ENCODE measurements around the gene SF1.

The SF1 gene

GRCh38 chr11:64741375-64742086 lies 36.8 kb downstream of the SF1 start:
- no peak overlapping the region for H3K27ac ChIP-seq (ENCODE audit: low read length, poor library complexity, severe bottlenecking)
- no peak overlapping the region for H3K23ac ChIP-seq (ENCODE audit: low read length in 2 of 2)
- no peak overlapping the region for H3K4me3 ChIP-seq (ENCODE audit: insufficient read depth in 1 of 2, low read depth in 1 of 2, low read length in 2 of 2)
- H2AFZ ChIP-seq (ENCODE audit: low read depth, low read length), result no peak overlapping the region
- no peak overlapping the region for H2BK5ac ChIP-seq (ENCODE audit: low read depth, low read length, poor library complexity, severe bottlenecking)
- H3K14ac ChIP-seq (ENCODE audit: low read length in 2 of 2), result no peak overlapping the region
- no peaks in the 10 kb centered on the region for H3K9me3 ChIP-seq (ENCODE audit: control insufficient read depth, low read length)
- no peak overlapping the region for H3K4ac ChIP-seq (ENCODE audit: low read depth in 1 of 2, low read length in 2 of 2)
- no peak overlapping the region for H3K4me2 ChIP-seq (ENCODE audit: low read length, poor library complexity, severe bottlenecking)
- WGBS, result 28% methylated on average over 24 of the region's 24 CpGs
- peaks cover 70 to 74% of the 10 kb centered on the region in 2 experiments for H3K27me3 ChIP-seq (ENCODE audit: control insufficient read depth in 1 of 2, insufficient read depth in 1 of 2, low read length in 2 of 2)
- no peak overlapping the region for H4K8ac ChIP-seq (ENCODE audit: low read length)
- peak overlapping the region; percentile 26 for H2BK15ac ChIP-seq (ENCODE audit: low read depth, poor library complexity, severe bottlenecking)
- no peak for DNase-seq
- H2BK12ac ChIP-seq (ENCODE audit: low read length in 2 of 2), result no peak overlapping the region
- no peak overlapping the region for H4K91ac ChIP-seq (ENCODE audit: low read length)
- H3K36me3 ChIP-seq (ENCODE audit: control insufficient read depth in 1 of 2, insufficient read depth in 2 of 2, low read depth in 1 of 2, low read length in 2 of 2), result no peaks in the 10 kb centered on the region
- H3K9ac ChIP-seq (ENCODE audit: low read length), result no peak overlapping the region
- H3K18ac ChIP-seq (ENCODE audit: low read depth in 1 of 2, low read length in 2 of 2), result no peak overlapping the region
- peaks cover 43% of the 10 kb centered on the region for H3K4me1 ChIP-seq (ENCODE audit: control insufficient read depth, insufficient read depth, low read depth, low read length)
- H2BK120ac ChIP-seq (ENCODE audit: low read depth, low read length), result no peak overlapping the region
- no peak overlapping the region for H2AK5ac ChIP-seq (ENCODE audit: low read length, severe bottlenecking)
- no peaks in the 10 kb centered on the region for H3K79me1 ChIP-seq (replicated peaks; ENCODE audit: low read length, poor library complexity, severe bottlenecking)

GRCh38 chr11:64739871-64740270 lies 38.5 kb downstream of the SF1 start:
- WGBS, result 88% methylated on average over 12 of the region's 12 CpGs
- no peak overlapping the region for H3K9ac ChIP-seq (ENCODE audit: low read length)
- no peak overlapping the region for H4K91ac ChIP-seq (ENCODE audit: low read length)
- H3K27me3 ChIP-seq (ENCODE audit: control insufficient read depth in 1 of 2, insufficient read depth in 1 of 2, low read length in 2 of 2), result peaks cover 76 to 77% of the 10 kb centered on the region in 2 experiments
- no peak for DNase-seq
- H3K23ac ChIP-seq (ENCODE audit: low read length in 2 of 2), result no peak overlapping the region
- no peak overlapping the region for H3K14ac ChIP-seq (ENCODE audit: low read length in 2 of 2)
- no peak overlapping the region for H2BK120ac ChIP-seq (ENCODE audit: low read depth, low read length)
- H2AFZ ChIP-seq (ENCODE audit: low read depth, low read length), result no peak overlapping the region
- no peaks in the 10 kb centered on the region for H3K79me1 ChIP-seq (replicated peaks; ENCODE audit: low read length, poor library complexity, severe bottlenecking)
- no peak overlapping the region for H3K4me2 ChIP-seq (ENCODE audit: low read length, poor library complexity, severe bottlenecking)
- no peak overlapping the region for H3K4ac ChIP-seq (ENCODE audit: low read depth in 1 of 2, low read length in 2 of 2)
- H3K4me3 ChIP-seq (ENCODE audit: insufficient read depth in 1 of 2, low read depth in 1 of 2, low read length in 2 of 2), result no peak overlapping the region
- no peak overlapping the region for H2AK5ac ChIP-seq (ENCODE audit: low read length, severe bottlenecking)
- H3K18ac ChIP-seq (ENCODE audit: low read depth in 1 of 2, low read length in 2 of 2), result no peak overlapping the region
- no peaks in the 10 kb centered on the region for H3K9me3 ChIP-seq (ENCODE audit: control insufficient read depth, low read length)
- H3K36me3 ChIP-seq (ENCODE audit: control insufficient read depth in 1 of 2, insufficient read depth in 2 of 2, low read depth in 1 of 2, low read length in 2 of 2), result no peaks in the 10 kb centered on the region
- no peak overlapping the region for H2BK5ac ChIP-seq (ENCODE audit: low read depth, low read length, poor library complexity, severe bottlenecking)
- no peak overlapping the region for H2BK15ac ChIP-seq (ENCODE audit: low read depth, poor library complexity, severe bottlenecking)
- no peak overlapping the region for H2BK12ac ChIP-seq (ENCODE audit: low read length in 2 of 2)
- H3K27ac ChIP-seq (ENCODE audit: low read length, poor library complexity, severe bottlenecking), result no peak overlapping the region
- peaks cover 32% of the 10 kb centered on the region for H3K4me1 ChIP-seq (ENCODE audit: control insufficient read depth, insufficient read depth, low read depth, low read length)
- no peak overlapping the region for H4K8ac ChIP-seq (ENCODE audit: low read length)

DNA sequence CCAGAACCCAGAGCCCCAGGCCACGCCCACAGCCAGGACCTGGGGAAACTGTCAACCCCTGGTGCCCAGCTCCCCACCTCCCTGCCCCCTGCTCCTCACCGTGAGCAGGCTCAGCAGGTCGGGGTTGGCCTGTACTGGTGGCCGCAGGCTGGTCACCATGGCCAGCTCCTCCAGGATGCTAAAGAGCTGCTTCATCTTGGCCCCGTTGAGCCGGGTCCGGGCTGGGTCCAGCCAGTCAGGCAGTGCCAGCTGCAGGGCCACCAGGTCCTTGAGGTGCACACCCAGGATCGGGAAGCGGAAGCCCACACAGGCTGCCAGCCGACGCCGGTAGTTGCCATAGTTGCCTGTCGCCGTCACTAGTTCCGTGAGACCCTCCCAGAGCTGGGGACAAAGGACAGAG lies 41.7 kb downstream of the SF1 start:
- H4K8ac ChIP-seq (ENCODE audit: low read length), result no peak overlapping the region
- no peak overlapping the region for H2BK15ac ChIP-seq (ENCODE audit: low read depth, poor library complexity, severe bottlenecking)
- DNase-seq, result no peak
- H3K27ac ChIP-seq (ENCODE audit: low read length, poor library complexity, severe bottlenecking), result no peak overlapping the region
- no peaks in the 10 kb centered on the region for H3K36me3 ChIP-seq (ENCODE audit: control insufficient read depth in 1 of 2, insufficient read depth in 2 of 2, low read depth in 1 of 2, low read length in 2 of 2)
- no peaks in the 10 kb centered on the region for H3K9me3 ChIP-seq (ENCODE audit: control insufficient read depth, low read length)
- 86% methylated on average over 8 of the region's 15 CpGs for WGBS
- no peak overlapping the region for H3K23ac ChIP-seq (ENCODE audit: low read length in 2 of 2)
- H2BK120ac ChIP-seq (ENCODE audit: low read depth, low read length), result no peak overlapping the region
- no peak overlapping the region for H3K4ac ChIP-seq (ENCODE audit: low read depth in 1 of 2, low read length in 2 of 2)
- no peak overlapping the region for H4K91ac ChIP-seq (ENCODE audit: low read length)
- H3K79me1 ChIP-seq (replicated peaks; ENCODE audit: low read length, poor library complexity, severe bottlenecking), result no peaks in the 10 kb centered on the region
- H3K14ac ChIP-seq (ENCODE audit: low read length in 2 of 2), result no peak overlapping the region
- peaks cover 56 to 60% of the 10 kb centered on the region in 2 experiments for H3K27me3 ChIP-seq (ENCODE audit: control insufficient read depth in 1 of 2, insufficient read depth in 1 of 2, low read length in 2 of 2)
- no peak overlapping the region for H3K4me3 ChIP-seq (ENCODE audit: insufficient read depth in 1 of 2, low read depth in 1 of 2, low read length in 2 of 2)
- H3K4me1 ChIP-seq (ENCODE audit: control insufficient read depth, insufficient read depth, low read depth, low read length), result peaks cover 2% of the 10 kb centered on the region
- H3K4me2 ChIP-seq (ENCODE audit: low read length, poor library complexity, severe bottlenecking), result no peak overlapping the region
- H2BK5ac ChIP-seq (ENCODE audit: low read depth, low read length, poor library complexity, severe bottlenecking), result no peak overlapping the region
- H2AFZ ChIP-seq (ENCODE audit: low read depth, low read length), result peak overlapping the region; percentile 24
- no peak overlapping the region for H3K18ac ChIP-seq (ENCODE audit: low read depth in 1 of 2, low read length in 2 of 2)
- no peak overlapping the region for H2AK5ac ChIP-seq (ENCODE audit: low read length, severe bottlenecking)
- H2BK12ac ChIP-seq (ENCODE audit: low read length in 2 of 2), result no peak overlapping the region
- no peak overlapping the region for H3K9ac ChIP-seq (ENCODE audit: low read length)

DNA sequence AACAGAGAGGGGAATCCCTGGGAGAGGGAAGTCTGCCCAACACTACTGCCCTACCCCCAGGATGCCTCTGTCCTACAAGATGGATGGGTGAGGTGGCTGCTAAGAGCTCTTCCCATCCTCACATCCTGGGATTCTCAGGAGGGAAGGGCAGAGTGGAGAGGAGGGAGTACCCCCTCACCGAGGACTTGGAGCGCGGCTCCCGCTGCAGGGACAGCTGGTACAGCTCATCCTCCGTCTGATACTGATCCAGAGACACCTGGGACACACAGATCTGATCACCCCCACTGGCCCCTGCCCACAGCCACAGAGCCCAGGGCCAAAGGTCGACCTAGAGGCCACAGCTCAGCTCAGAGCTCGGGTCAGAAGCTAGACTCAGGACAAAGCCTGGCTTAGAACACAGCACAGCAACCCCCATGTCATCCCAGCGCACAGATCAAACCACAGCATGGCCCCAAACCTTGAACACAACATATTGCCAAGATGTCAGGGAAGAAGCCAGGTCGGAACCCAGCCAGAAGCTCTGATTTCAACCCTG lies 42.5 kb downstream of the SF1 start:
- no peaks in the 10 kb centered on the region for H3K9me3 ChIP-seq (ENCODE audit: control insufficient read depth, low read length)
- no peak overlapping the region for H3K4ac ChIP-seq (ENCODE audit: low read depth in 1 of 2, low read length in 2 of 2)
- no peak overlapping the region for H3K4me3 ChIP-seq (ENCODE audit: insufficient read depth in 1 of 2, low read depth in 1 of 2, low read length in 2 of 2)
- 82% methylated on average over 9 of the region's 9 CpGs for WGBS
- no peak overlapping the region for H3K18ac ChIP-seq (ENCODE audit: low read depth in 1 of 2, low read length in 2 of 2)
- no peak overlapping the region for H4K91ac ChIP-seq (ENCODE audit: low read length)
- H2BK5ac ChIP-seq (ENCODE audit: low read depth, low read length, poor library complexity, severe bottlenecking), result no peak overlapping the region
- H3K27ac ChIP-seq (ENCODE audit: low read length, poor library complexity, severe bottlenecking), result no peak overlapping the region
- no peaks in the 10 kb centered on the region for H3K36me3 ChIP-seq (ENCODE audit: control insufficient read depth in 1 of 2, insufficient read depth in 2 of 2, low read depth in 1 of 2, low read length in 2 of 2)
- H3K14ac ChIP-seq (ENCODE audit: low read length in 2 of 2), result no peak overlapping the region
- H3K4me2 ChIP-seq (ENCODE audit: low read length, poor library complexity, severe bottlenecking), result no peak overlapping the region
- no peak overlapping the region for H4K8ac ChIP-seq (ENCODE audit: low read length)
- no peak for DNase-seq
- no peak overlapping the region for H2BK15ac ChIP-seq (ENCODE audit: low read depth, poor library complexity, severe bottlenecking)
- no peak overlapping the region for H2AK5ac ChIP-seq (ENCODE audit: low read length, severe bottlenecking)
- H3K27me3 ChIP-seq (ENCODE audit: control insufficient read depth in 1 of 2, insufficient read depth in 1 of 2, low read length in 2 of 2), result peaks cover 48 to 56% of the 10 kb centered on the region in 2 experiments
- H3K79me1 ChIP-seq (replicated peaks; ENCODE audit: low read length, poor library complexity, severe bottlenecking), result no peaks in the 10 kb centered on the region
- peaks cover 2% of the 10 kb centered on the region for H3K4me1 ChIP-seq (ENCODE audit: control insufficient read depth, insufficient read depth, low read depth, low read length)
- no peak overlapping the region for H2BK120ac ChIP-seq (ENCODE audit: low read depth, low read length)
- H2BK12ac ChIP-seq (ENCODE audit: low read length in 2 of 2), result no peak overlapping the region
- H3K9ac ChIP-seq (ENCODE audit: low read length), result no peak overlapping the region
- H2AFZ ChIP-seq (ENCODE audit: low read depth, low read length), result no peak overlapping the region
- no peak overlapping the region for H3K23ac ChIP-seq (ENCODE audit: low read length in 2 of 2)

Measured in mesenchymal stem cell (in vitro differentiated cells and primary cell).